Glutamatergic neuron (in vitro differentiated cells): ENCODE measurements around the gene COTL1. TPM values are rescaled to one million over a fixed set of nuclear protein-coding genes. Genes with fewer than 3 reads are reported as not detected.

Experiments used
- DNase-seq: peaks from one replicate; pipeline ENCODE4 v3.0.0; 2022
- H3K27ac Mint-ChIP-seq: one replicate; pipeline ENCODE4 v1.8.0; 2020; ENCODE audit warnings: mild to moderate bottlenecking, mixed read lengths, inconsistent platforms; ENCODE audit not compliant: unreplicated experiment
- H3K27me3 Mint-ChIP-seq: one replicate; pipeline ENCODE4 v1.8.0; 2020; ENCODE audit warnings: mild to moderate bottlenecking, moderate library complexity, mixed read lengths, inconsistent platforms; ENCODE audit not compliant: unreplicated experiment
- H3K36me3 Mint-ChIP-seq: one replicate; pipeline ENCODE4 v1.8.0; 2020; ENCODE audit warnings: mild to moderate bottlenecking, mixed read lengths, inconsistent platforms; ENCODE audit not compliant: unreplicated experiment
- H3K4me1 Mint-ChIP-seq: one replicate; pipeline ENCODE4 v1.8.0; 2020; ENCODE audit warnings: mild to moderate bottlenecking, low read depth, mixed read lengths, inconsistent platforms; ENCODE audit not compliant: unreplicated experiment
- H3K4me3 Mint-ChIP-seq: one replicate; pipeline ENCODE4 v1.8.0; 2020; ENCODE audit warnings: mild to moderate bottlenecking, mixed read lengths, inconsistent platforms; ENCODE audit not compliant: unreplicated experiment
- H3K9me3 Mint-ChIP-seq: one replicate; pipeline ENCODE4 v1.8.0; 2020; ENCODE audit warnings: mild to moderate bottlenecking, moderate library complexity, mixed read lengths, inconsistent platforms; ENCODE audit not compliant: unreplicated experiment
- total RNA-seq: library from RNA; stranded (reverse); fragmentation: NEBNext Ultra II Directional; extraction: Animal tissue kit (Norgen Biotek cat#: 25700); gene quantifications from one replicate; pipeline ENCODE4 v1.2.1, GENCODE V29; 2021; ENCODE audit not compliant: unreplicated experiment
- TF ChIP-seq, protein P1 (sequence below): fragments of 200-600 bp; sonication (generic); IDR thresholded peaks from one replicate; pipeline ENCODE4 v1.5.0; 2021; ENCODE audit not compliant: partially characterized antibody, unreplicated experiment

COTL1 gene
- total RNA-seq, 1 donor from 2014 or later: 545 TPM

DNA sequence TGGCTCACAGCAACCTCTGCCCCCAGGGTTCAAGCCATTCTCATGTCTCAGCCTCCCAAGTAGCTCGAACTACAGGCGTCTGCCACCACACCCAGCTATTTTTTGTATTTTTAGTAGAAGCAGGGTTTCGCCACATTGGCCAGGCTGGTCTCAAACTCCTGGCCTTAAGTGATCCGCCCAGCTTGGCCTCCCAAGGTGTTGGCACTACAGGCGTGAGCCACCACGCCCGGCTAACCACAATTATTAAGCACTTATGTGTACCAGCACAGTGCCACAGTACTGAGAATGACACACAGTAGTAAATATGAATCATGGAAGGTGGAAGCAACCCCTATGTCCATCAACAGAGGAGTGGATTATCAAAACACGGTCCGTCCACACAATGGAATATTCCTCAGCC lies 49.8 kb downstream of the COTL1 start:
- Mint-ChIP-seq H3K9me3 (peaks cover 6% of the 10 kb centered on the region), H3K27me3 (peaks cover 12% of the 10 kb centered on the region), H3K4me1 (peaks cover 25% of the 10 kb centered on the region), H3K36me3 (peaks cover 9% of the 10 kb centered on the region), H3K27ac (no peak overlapping the region), H3K4me3 (no peak overlapping the region)
- TF ChIP-seq, protein P1, sequence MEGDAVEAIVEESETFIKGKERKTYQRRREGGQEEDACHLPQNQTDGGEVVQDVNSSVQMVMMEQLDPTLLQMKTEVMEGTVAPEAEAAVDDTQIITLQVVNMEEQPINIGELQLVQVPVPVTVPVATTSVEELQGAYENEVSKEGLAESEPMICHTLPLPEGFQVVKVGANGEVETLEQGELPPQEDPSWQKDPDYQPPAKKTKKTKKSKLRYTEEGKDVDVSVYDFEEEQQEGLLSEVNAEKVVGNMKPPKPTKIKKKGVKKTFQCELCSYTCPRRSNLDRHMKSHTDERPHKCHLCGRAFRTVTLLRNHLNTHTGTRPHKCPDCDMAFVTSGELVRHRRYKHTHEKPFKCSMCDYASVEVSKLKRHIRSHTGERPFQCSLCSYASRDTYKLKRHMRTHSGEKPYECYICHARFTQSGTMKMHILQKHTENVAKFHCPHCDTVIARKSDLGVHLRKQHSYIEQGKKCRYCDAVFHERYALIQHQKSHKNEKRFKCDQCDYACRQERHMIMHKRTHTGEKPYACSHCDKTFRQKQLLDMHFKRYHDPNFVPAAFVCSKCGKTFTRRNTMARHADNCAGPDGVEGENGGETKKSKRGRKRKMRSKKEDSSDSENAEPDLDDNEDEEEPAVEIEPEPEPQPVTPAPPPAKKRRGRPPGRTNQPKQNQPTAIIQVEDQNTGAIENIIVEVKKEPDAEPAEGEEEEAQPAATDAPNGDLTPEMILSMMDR: no peak
- DNase-seq: no peak

DNA sequence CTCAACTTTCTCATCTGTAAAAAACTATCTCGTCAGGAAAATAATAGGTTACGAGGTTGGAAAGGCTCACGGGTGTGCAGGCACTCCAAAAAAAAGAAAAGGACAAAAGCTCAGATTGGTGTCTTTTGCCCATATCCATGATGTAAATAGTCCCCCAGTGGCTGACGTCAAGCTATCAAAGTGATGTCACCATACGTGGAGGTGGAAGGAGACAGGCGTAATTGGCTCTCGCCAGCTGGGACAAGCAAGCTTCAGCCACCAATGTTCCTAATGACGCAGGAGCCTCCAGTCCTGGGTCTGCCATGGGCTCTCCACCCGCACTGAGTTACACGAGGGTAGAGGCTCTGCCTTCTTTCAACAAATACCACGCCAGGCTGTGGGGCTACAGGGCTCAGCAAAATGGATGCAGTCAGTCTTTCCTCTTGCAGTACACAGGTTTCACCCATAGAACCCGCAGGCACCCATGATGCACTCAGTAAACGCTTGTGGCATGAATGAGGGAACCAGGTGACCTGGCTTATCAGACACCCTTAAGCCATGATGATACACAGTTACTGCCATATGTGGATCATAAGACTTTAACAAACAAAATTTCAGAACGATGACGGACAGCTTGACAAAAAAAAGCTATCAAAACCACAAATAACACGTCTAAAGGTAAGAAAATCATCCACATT lies 50.5 kb downstream of the COTL1 start:
- DNase-seq: no peak
- TF ChIP-seq, protein P1: no peak
- peaks cover 25% of the 10 kb centered on the region for H3K4me1 Mint-ChIP-seq
- peak overlapping the region; percentile 38 for H3K27ac Mint-ChIP-seq
- peaks cover 5% of the 10 kb centered on the region for H3K9me3 Mint-ChIP-seq
- peak overlapping the region; percentile 6 for H3K4me3 Mint-ChIP-seq
- H3K36me3 Mint-ChIP-seq: peaks cover 9% of the 10 kb centered on the region
- H3K27me3 Mint-ChIP-seq: peaks cover 11% of the 10 kb centered on the region

DNA sequence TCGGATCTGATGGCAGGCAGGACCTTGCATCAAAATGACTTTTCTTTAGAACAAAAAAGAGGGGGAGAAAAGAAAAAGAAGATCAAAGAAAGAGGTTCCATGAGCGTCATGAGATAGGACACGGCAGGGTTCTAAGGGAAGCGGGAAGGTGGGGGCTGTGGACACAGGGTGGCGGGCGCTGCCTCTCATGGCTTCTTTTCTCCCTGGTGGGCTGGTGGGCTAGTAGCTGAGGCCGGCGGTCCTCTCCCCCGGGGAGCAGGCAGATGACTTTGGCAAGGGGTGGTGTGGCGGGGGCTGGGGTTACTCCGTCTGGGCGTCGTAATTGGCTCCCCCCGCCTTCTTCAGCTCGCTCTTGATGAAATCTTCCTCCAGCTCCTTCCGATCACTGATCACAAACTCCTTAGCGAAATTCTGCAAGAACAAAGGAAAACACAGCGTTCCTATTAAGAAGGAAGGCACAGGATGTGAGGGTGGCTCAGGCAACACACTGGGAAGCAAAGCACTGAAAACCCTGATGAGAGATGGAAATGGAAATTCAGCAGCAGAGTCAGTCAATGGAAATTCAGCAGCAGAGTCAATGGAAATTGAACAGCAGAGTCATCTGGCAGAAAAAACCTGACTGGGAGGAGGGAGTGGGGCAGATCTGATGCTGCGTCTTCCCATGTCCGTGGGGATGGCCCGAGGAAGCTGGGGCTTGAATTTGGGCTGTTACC lies 51.2 kb downstream of the COTL1 start:
- Mint-ChIP-seq H3K4me1 (peaks cover 21% of the 10 kb centered on the region), H3K27me3 (peaks cover 11% of the 10 kb centered on the region), H3K4me3 (peak overlapping the region; percentile 27), H3K27ac (peak overlapping the region; percentile 53), H3K9me3 (peaks cover 5% of the 10 kb centered on the region), H3K36me3 (peaks cover 9% of the 10 kb centered on the region)
- no peak for DNase-seq
- TF ChIP-seq, protein P1: no peak

DNA sequence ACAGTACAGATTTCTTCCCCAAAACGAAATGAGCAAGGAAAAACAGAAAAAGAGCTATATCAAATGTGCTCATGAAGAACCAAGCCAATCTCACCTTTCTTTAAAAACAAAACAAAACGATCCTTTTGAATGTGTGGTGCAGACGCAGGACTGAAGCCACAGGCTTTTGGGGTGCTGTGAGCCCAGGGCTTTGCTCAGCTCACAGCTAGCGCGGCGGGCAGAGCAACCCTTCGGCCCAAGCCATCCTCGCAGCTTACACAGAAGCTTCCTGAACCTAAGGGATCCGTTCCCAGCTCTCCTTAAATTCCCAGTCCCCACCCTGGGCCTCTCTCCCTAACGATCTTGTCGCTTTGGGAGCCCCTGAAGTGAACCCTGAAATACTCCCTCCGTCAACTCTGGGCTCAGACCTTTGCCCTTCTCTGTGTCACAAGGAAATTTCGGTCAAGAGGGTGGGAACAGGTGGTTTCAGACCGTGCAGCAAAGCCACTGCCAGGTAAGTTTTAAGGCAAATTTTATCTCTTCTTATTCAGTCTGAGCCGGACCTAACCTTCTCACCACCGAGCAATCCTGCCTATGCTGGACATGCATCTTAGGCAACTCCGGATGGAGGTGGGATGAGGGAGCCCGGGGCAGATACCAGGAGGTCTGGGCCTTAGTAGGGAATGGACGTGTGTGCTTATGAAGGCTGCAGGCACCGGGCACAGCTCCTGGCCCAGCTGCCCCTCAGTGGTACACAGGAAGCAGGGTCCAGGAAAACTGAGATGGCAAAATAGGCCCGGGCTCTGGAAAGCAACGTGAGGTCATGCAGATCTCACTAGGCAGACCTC lies 52.0 kb downstream of the COTL1 start:
- TF ChIP-seq, protein P1: no peak
- H3K27ac Mint-ChIP-seq: peak overlapping the region; percentile 53
- H3K4me1 Mint-ChIP-seq: peaks cover 18% of the 10 kb centered on the region

More for the DNA sequence above, 52.0 kb downstream of the COTL1 start:
- Mint-ChIP-seq H3K4me3 (peak overlapping the region; percentile 27), H3K36me3 (peaks cover 8% of the 10 kb centered on the region), H3K9me3 (peaks cover 3% of the 10 kb centered on the region), H3K27me3 (peaks cover 11% of the 10 kb centered on the region)
- DNase-seq: no peak
